HCT116 (cell line): ENCODE results near the gene FANK1. TPM values are rescaled to one million over a fixed set of nuclear protein-coding genes. Genes with fewer than 3 reads are reported as not detected.

Source experiments
- ATAC-seq: fragments of 200-7000 bp; cut with Tn5 transposase; 2 replicates; pipeline ENCODE4 v1.9.1; 2020; ENCODE audit warnings: mild to moderate bottlenecking, moderate library complexity
- BruUV-seq: library from RNA; stranded (reverse); fragments of 400-500 nt; replicated peaks from 2 replicates; lab custom pipeline; 2021; lab: Mats Ljungman, UMichigan
- CTCF ChIA-PET: fragments of 300-600 bp; sonication (Branson Sonifier 250); formaldehyde crosslinking; loops from one replicate; lab custom pipeline; 2021; ENCODE audit warnings: antibody characterized with exemption; lab: Charles Lee
- POLR2A ChIA-PET: fragments of 300-600, 350-600 bp; sonication (Branson Sonifier 250); formaldehyde crosslinking; loops from one replicate; lab custom pipeline; 2021; ENCODE audit warnings: antibody characterized with exemption; lab: Charles Lee
- RAD21 ChIA-PET, 2 experiments: fragments of 300-600 bp; sonication (Branson Sonifier 250); formaldehyde crosslinking; loops; one replicate each; lab custom pipeline; 2023; ENCODE audit warnings: low total read pairs in 2 of 2; ENCODE audit not compliant: uncharacterized antibody in 2 of 2, unreplicated experiment in 2 of 2, low non-redundant PET in 1 of 2; lab: Charles Lee
- DNase-seq: peaks from one replicate; pipeline ENCODE4 v3.0.0-alpha.2; 2010; ENCODE audit warnings: low read depth, low spot score
- H2AFZ ChIP-seq: fragments of 200-600 bp; shearing (Covaris generic), sonication (generic); 2 replicates; pipeline ENCODE4 v1.6.1; 2017; ENCODE audit warnings: low read depth, mixed run types, mixed read lengths, antibody characterized with exemption, low read length; ENCODE audit not compliant: poor library complexity, severe bottlenecking
- H3K27ac ChIP-seq: 2 replicates; pipeline ENCODE4 v1.5.1; 2012; ENCODE audit warnings: low read depth, low read length
- H3K27me3 ChIP-seq: fragments of 200-600 bp; sonication (generic); 2 replicates; pipeline ENCODE4 v1.6.1; 2016; ENCODE audit warnings: mixed run types, low read length, mixed read lengths; ENCODE audit not compliant: insufficient read depth
- H3K36me3 ChIP-seq, 2 experiments: fragments of 200-500 bp in 1 of 2; fragments of 200-600 bp in 1 of 2; sonication (Bioruptor generic) in 1 of 2; sonication (generic) in 1 of 2; 2 replicates each; pipeline versions ENCODE4 v1.5.1 to v1.6.1; 2014 to 2016; ENCODE audit warnings: low read length in 2 of 2, inconsistent platforms in 1 of 2, mixed read lengths in 1 of 2, mixed run types in 1 of 2; ENCODE audit not compliant: insufficient read depth in 2 of 2, control insufficient read depth in 1 of 2
- H3K4me1 ChIP-seq, 2 experiments: fragments of 200-600 bp in 1 of 2; sonication (generic) in 1 of 2; 2 replicates each; pipeline versions ENCODE4 v1.5.1 to v1.6.1; 2012 to 2017; ENCODE audit warnings: low read length in 2 of 2, inconsistent platforms in 1 of 2, mild to moderate bottlenecking in 1 of 2, mixed read lengths in 1 of 2, mixed run types in 1 of 2, moderate library complexity in 1 of 2; ENCODE audit not compliant: insufficient read depth in 2 of 2, control insufficient read depth in 1 of 2
- H3K4me2 ChIP-seq: fragments of 200-600 bp; sonication (generic); 2 replicates; pipeline ENCODE4 v1.6.1; 2017; ENCODE audit warnings: mixed run types, low read length, mixed read lengths
- H3K4me3 ChIP-seq, 2 experiments: fragments of 200-600 bp in 1 of 2; sonication (generic) in 1 of 2; replicated peaks in 1 of 2; 2 replicates each; pipeline ENCODE4 v1.5.1; 2011 to 2016; ENCODE audit warnings: low read length in 2 of 2, control low read depth in 1 of 2, low read depth in 1 of 2, mild to moderate bottlenecking in 1 of 2, mixed read lengths in 1 of 2, mixed run types in 1 of 2
- H3K79me2 ChIP-seq: fragments of 200-600 bp; sonication (generic); 2 replicates; pipeline ENCODE4 v1.6.1; 2017; ENCODE audit warnings: mild to moderate bottlenecking, mixed run types, low read length, moderate library complexity, mixed read lengths; ENCODE audit not compliant: insufficient read depth
- H3K9ac ChIP-seq: fragments of 200-600 bp; sonication (generic); 2 replicates; pipeline ENCODE4 v1.6.1; 2016; ENCODE audit warnings: low read length, mixed read lengths
- H3K9me2 ChIP-seq: fragments of 200-600 bp; sonication (generic), shearing (Covaris generic); 2 replicates; pipeline ENCODE4 v1.6.1; 2017; ENCODE audit warnings: mixed run types, mild to moderate bottlenecking, moderate library complexity; ENCODE audit not compliant: insufficient read depth
- H3K9me3 ChIP-seq, 2 experiments: fragments of 200-500 bp in 1 of 2; fragments of 200-600 bp in 1 of 2; sonication (Bioruptor generic) in 1 of 2; sonication (generic) in 1 of 2; 2 replicates each; pipeline ENCODE4 v1.6.1; 2014 to 2017; ENCODE audit warnings: low read length in 2 of 2, mixed read lengths in 2 of 2, inconsistent platforms in 1 of 2, low read depth in 1 of 2, mild to moderate bottlenecking in 1 of 2, mixed run types in 1 of 2, moderate library complexity in 1 of 2; ENCODE audit not compliant: control insufficient read depth in 1 of 2, insufficient read depth in 1 of 2
- H4K20me1 ChIP-seq: fragments of 200-600 bp; sonication (generic), shearing (Covaris generic); 2 replicates; pipeline ENCODE4 v1.6.1; 2017; ENCODE audit warnings: mixed run types, mild to moderate bottlenecking, moderate library complexity; ENCODE audit not compliant: insufficient read depth
- CEBPB ChIP-seq: IDR thresholded peaks from 2 replicates; pipeline ENCODE4 v1.6.1; 2012; ENCODE audit warnings: low read depth
- CTCF ChIP-seq, 3 experiments: fragments of 200-600 bp in 1 of 3; sonication (generic) in 1 of 3; IDR thresholded peaks in 2 of 3; conservative IDR thresholded peaks in 1 of 3; 2 replicates each; pipeline ENCODE4 v1.5.1; 2012 to 2017; ENCODE audit warnings: low read depth in 2 of 3, low read length in 2 of 3, antibody characterized with exemption in 1 of 3, borderline replicate concordance in 1 of 3, control low read depth in 1 of 3, mild to moderate bottlenecking in 1 of 3, mixed read lengths in 1 of 3, mixed run types in 1 of 3, moderate library complexity in 1 of 3; ENCODE audit not compliant: insufficient read depth in 1 of 3
- EGR1 ChIP-seq: IDR thresholded peaks from 2 replicates; pipeline ENCODE4 v1.6.1; 2012; ENCODE audit warnings: low read depth
- EZH2phosphoT487 ChIP-seq: fragments of 200-600 bp; IDR thresholded peaks from 2 replicates; pipeline ENCODE4 v1.6.1; 2018; ENCODE audit warnings: antibody characterized with exemption, borderline replicate concordance
- FOSL1 ChIP-seq: IDR thresholded peaks from 2 replicates; pipeline ENCODE4 v1.6.1; 2012; ENCODE audit warnings: low read depth
- JUND ChIP-seq: IDR thresholded peaks from 2 replicates; pipeline ENCODE4 v1.6.1; 2012
- MAX ChIP-seq: IDR thresholded peaks from 2 replicates; pipeline ENCODE4 v1.6.1; 2012
- POLR2AphosphoS5 ChIP-seq: IDR thresholded peaks from 2 replicates; pipeline ENCODE4 v1.6.1; 2011; ENCODE audit warnings: mild to moderate bottlenecking, low read depth, low read length, moderate library complexity
- SIN3A ChIP-seq: IDR thresholded peaks from 2 replicates; pipeline ENCODE4 v1.6.1; 2012; ENCODE audit warnings: low read depth
- SP1 ChIP-seq: IDR thresholded peaks from 2 replicates; pipeline ENCODE4 v1.6.1; 2012; ENCODE audit warnings: low read depth
- SRF ChIP-seq: IDR thresholded peaks from 2 replicates; pipeline ENCODE4 v1.6.1; 2012; ENCODE audit warnings: low read depth
- ZNF274 ChIP-seq: fragments of 200-500 bp; sonication (Bioruptor generic); IDR thresholded peaks from 2 replicates; pipeline ENCODE4 v1.6.1; 2014; ENCODE audit warnings: mild to moderate bottlenecking, low read depth, low read length, inconsistent platforms
- intact Hi-C: fragments of 100-400 bp; cut with micrococcal nuclease; formaldehyde crosslinking; loops from 2 replicates; pipeline ENCODE4 v1.10.0; 2022
- total RNA-seq: library from RNA; stranded (reverse); gene quantifications from one replicate; pipeline ENCODE4 v1.2.1, GENCODE V29; 2021; ENCODE audit not compliant: unreplicated experiment
- TF ChIP-seq, protein P1 (sequence below): IDR thresholded peaks from 2 replicates; pipeline ENCODE4 v1.6.1; 2011; ENCODE audit warnings: mild to moderate bottlenecking, low read length, moderate library complexity; ENCODE audit not compliant: insufficient replicate concordance; ENCODE audit errors: extremely low read depth

Gene FANK1
- total RNA-seq, 1 experiment from 2014 or later: 5.4 TPM

- RAD21 ChIA-PET: no interaction called here
- BruUV-seq: no TSS peak
- ATAC-seq: no peak
- H3K4me1 ChIP-seq: no peaks in the 10 kb centered on the region
- TF ChIP-seq SRF: no peak
- no peak for TF ChIP-seq MAX
- TF ChIP-seq, all 23 proteins: peak for 0
- H3K9ac ChIP-seq: no peak overlapping the region
- POLR2A ChIA-PET: no interaction called here
- no peaks in the 10 kb centered on the region for H3K9me2 ChIP-seq
- no peak overlapping the region for H3K27ac ChIP-seq
- CTCF ChIA-PET: no interaction called here
- H3K4me2 ChIP-seq: no peak overlapping the region
- intact Hi-C loops: no loop called here
- H4K20me1 ChIP-seq: no peaks in the 10 kb centered on the region
- no peak for DNase-seq
- H3K27me3 ChIP-seq: no peaks in the 10 kb centered on the region
- H3K36me3 ChIP-seq: no peaks in the 10 kb centered on the region
- H3K9me3 ChIP-seq: no peaks in the 10 kb centered on the region
- no peaks in the 10 kb centered on the region for H3K79me2 ChIP-seq
- H2AFZ ChIP-seq: no peak overlapping the region
- no peak overlapping the region for H3K4me3 ChIP-seq
Measured at GRCh38 chr10:126004752-126005151, 108.4 kb downstream of the FANK1 start.

GRCh38 chr10:126006264-126006663 lies 109.9 kb downstream of the FANK1 start:
- Histone ChIP-seq H3K36me3 (no peaks in the 10 kb centered on the region), H3K79me2 (no peaks in the 10 kb centered on the region), H2AFZ (no peak overlapping the region), H3K4me1 (no peaks in the 10 kb centered on the region), H3K27me3 (no peaks in the 10 kb centered on the region), H3K4me2 (no peak overlapping the region), H3K9ac (no peak overlapping the region), H4K20me1 (no peaks in the 10 kb centered on the region), H3K27ac (no peak overlapping the region), H3K9me2 (no peaks in the 10 kb centered on the region), H3K9me3 (no peaks in the 10 kb centered on the region), H3K4me3 (no peak overlapping the region)
- intact Hi-C loops: no loop called here
- ATAC-seq (no peak), DNase-seq (no peak)
- ChIA-PET CTCF (no interaction called here), POLR2A (no interaction called here), RAD21 (no interaction called here)
- BruUV-seq: no TSS peak
- TF ChIP-seq FOSL1 (no peak), MAX (no peak), CTCF (IDR thresholded peaks at IDR 0.05 in 2 of 3, conservative IDR thresholded peaks at IDR 0.05 in 1 of 3; ENCODE audit: borderline replicate concordance in 1 of 3, insufficient read depth in 1 of 3, low read depth in 2 of 3, low read length in 2 of 3) (no peak), SIN3A (no peak), POLR2AphosphoS5 (no peak), CEBPB (no peak), SP1 (no peak), ZNF274 (no peak), EZH2phosphoT487 (no peak), JUND (no peak), EGR1 (no peak)
- TF ChIP-seq, protein P1, sequence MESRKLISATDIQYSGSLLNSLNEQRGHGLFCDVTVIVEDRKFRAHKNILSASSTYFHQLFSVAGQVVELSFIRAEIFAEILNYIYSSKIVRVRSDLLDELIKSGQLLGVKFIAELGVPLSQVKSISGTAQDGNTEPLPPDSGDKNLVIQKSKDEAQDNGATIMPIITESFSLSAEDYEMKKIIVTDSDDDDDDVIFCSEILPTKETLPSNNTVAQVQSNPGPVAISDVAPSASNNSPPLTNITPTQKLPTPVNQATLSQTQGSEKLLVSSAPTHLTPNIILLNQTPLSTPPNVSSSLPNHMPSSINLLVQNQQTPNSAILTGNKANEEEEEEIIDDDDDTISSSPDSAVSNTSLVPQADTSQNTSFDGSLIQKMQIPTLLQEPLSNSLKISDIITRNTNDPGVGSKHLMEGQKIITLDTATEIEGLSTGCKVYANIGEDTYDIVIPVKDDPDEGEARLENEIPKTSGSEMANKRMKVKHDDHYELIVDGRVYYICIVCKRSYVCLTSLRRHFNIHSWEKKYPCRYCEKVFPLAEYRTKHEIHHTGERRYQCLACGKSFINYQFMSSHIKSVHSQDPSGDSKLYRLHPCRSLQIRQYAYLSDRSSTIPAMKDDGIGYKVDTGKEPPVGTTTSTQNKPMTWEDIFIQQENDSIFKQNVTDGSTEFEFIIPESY: no peak
